HCT116 (cell line): ENCODE data around the gene EZH2. TPM values are rescaled to one million over a fixed set of nuclear protein-coding genes. Genes with fewer than 3 reads are reported as not detected.

Experiments
- ATAC-seq: fragments of 200-7000 bp; cut with Tn5 transposase; 2 replicates; pipeline ENCODE4 v1.9.1; 2020; ENCODE audit warnings: mild to moderate bottlenecking, moderate library complexity
- BruUV-seq: library from RNA; stranded (reverse); fragments of 400-500 nt; replicated peaks from 2 replicates; lab custom pipeline; 2021; lab: Mats Ljungman, UMichigan
- CTCF ChIA-PET: fragments of 300-600 bp; sonication (Branson Sonifier 250); formaldehyde crosslinking; loops from one replicate; lab custom pipeline; 2021; ENCODE audit warnings: antibody characterized with exemption; lab: Charles Lee
- POLR2A ChIA-PET: fragments of 300-600, 350-600 bp; sonication (Branson Sonifier 250); formaldehyde crosslinking; loops from one replicate; lab custom pipeline; 2021; ENCODE audit warnings: antibody characterized with exemption; lab: Charles Lee
- RAD21 ChIA-PET, 2 experiments: fragments of 300-600 bp; sonication (Branson Sonifier 250); formaldehyde crosslinking; loops; one replicate each; lab custom pipeline; 2023; ENCODE audit warnings: low total read pairs in 2 of 2; ENCODE audit not compliant: uncharacterized antibody in 2 of 2, unreplicated experiment in 2 of 2, low non-redundant PET in 1 of 2; lab: Charles Lee
- DNase-seq: peaks from one replicate; pipeline ENCODE4 v3.0.0-alpha.2; 2010; ENCODE audit warnings: low read depth, low spot score
- H2AFZ ChIP-seq: fragments of 200-600 bp; shearing (Covaris generic), sonication (generic); 2 replicates; pipeline ENCODE4 v1.6.1; 2017; ENCODE audit warnings: low read depth, mixed run types, mixed read lengths, antibody characterized with exemption, low read length; ENCODE audit not compliant: poor library complexity, severe bottlenecking
- H3K27ac ChIP-seq: 2 replicates; pipeline ENCODE4 v1.5.1; 2012; ENCODE audit warnings: low read depth, low read length
- H3K27me3 ChIP-seq: fragments of 200-600 bp; sonication (generic); 2 replicates; pipeline ENCODE4 v1.6.1; 2016; ENCODE audit warnings: mixed run types, low read length, mixed read lengths; ENCODE audit not compliant: insufficient read depth
- H3K36me3 ChIP-seq, 2 experiments: fragments of 200-500 bp in 1 of 2; fragments of 200-600 bp in 1 of 2; sonication (Bioruptor generic) in 1 of 2; sonication (generic) in 1 of 2; 2 replicates each; pipeline versions ENCODE4 v1.5.1 to v1.6.1; 2014 to 2016; ENCODE audit warnings: low read length in 2 of 2, inconsistent platforms in 1 of 2, mixed read lengths in 1 of 2, mixed run types in 1 of 2; ENCODE audit not compliant: insufficient read depth in 2 of 2, control insufficient read depth in 1 of 2
- H3K4me1 ChIP-seq, 2 experiments: fragments of 200-600 bp in 1 of 2; sonication (generic) in 1 of 2; 2 replicates each; pipeline versions ENCODE4 v1.5.1 to v1.6.1; 2012 to 2017; ENCODE audit warnings: low read length in 2 of 2, inconsistent platforms in 1 of 2, mild to moderate bottlenecking in 1 of 2, mixed read lengths in 1 of 2, mixed run types in 1 of 2, moderate library complexity in 1 of 2; ENCODE audit not compliant: insufficient read depth in 2 of 2, control insufficient read depth in 1 of 2
- H3K4me2 ChIP-seq: fragments of 200-600 bp; sonication (generic); 2 replicates; pipeline ENCODE4 v1.6.1; 2017; ENCODE audit warnings: mixed run types, low read length, mixed read lengths
- H3K4me3 ChIP-seq, 2 experiments: fragments of 200-600 bp in 1 of 2; sonication (generic) in 1 of 2; replicated peaks in 1 of 2; 2 replicates each; pipeline ENCODE4 v1.5.1; 2011 to 2016; ENCODE audit warnings: low read length in 2 of 2, control low read depth in 1 of 2, low read depth in 1 of 2, mild to moderate bottlenecking in 1 of 2, mixed read lengths in 1 of 2, mixed run types in 1 of 2
- H3K79me2 ChIP-seq: fragments of 200-600 bp; sonication (generic); 2 replicates; pipeline ENCODE4 v1.6.1; 2017; ENCODE audit warnings: mild to moderate bottlenecking, mixed run types, low read length, moderate library complexity, mixed read lengths; ENCODE audit not compliant: insufficient read depth
- H3K9ac ChIP-seq: fragments of 200-600 bp; sonication (generic); 2 replicates; pipeline ENCODE4 v1.6.1; 2016; ENCODE audit warnings: low read length, mixed read lengths
- H3K9me2 ChIP-seq: fragments of 200-600 bp; sonication (generic), shearing (Covaris generic); 2 replicates; pipeline ENCODE4 v1.6.1; 2017; ENCODE audit warnings: mixed run types, mild to moderate bottlenecking, moderate library complexity; ENCODE audit not compliant: insufficient read depth
- H3K9me3 ChIP-seq, 2 experiments: fragments of 200-500 bp in 1 of 2; fragments of 200-600 bp in 1 of 2; sonication (Bioruptor generic) in 1 of 2; sonication (generic) in 1 of 2; 2 replicates each; pipeline ENCODE4 v1.6.1; 2014 to 2017; ENCODE audit warnings: low read length in 2 of 2, mixed read lengths in 2 of 2, inconsistent platforms in 1 of 2, low read depth in 1 of 2, mild to moderate bottlenecking in 1 of 2, mixed run types in 1 of 2, moderate library complexity in 1 of 2; ENCODE audit not compliant: control insufficient read depth in 1 of 2, insufficient read depth in 1 of 2
- H4K20me1 ChIP-seq: fragments of 200-600 bp; sonication (generic), shearing (Covaris generic); 2 replicates; pipeline ENCODE4 v1.6.1; 2017; ENCODE audit warnings: mixed run types, mild to moderate bottlenecking, moderate library complexity; ENCODE audit not compliant: insufficient read depth
- CBX3 ChIP-seq: IDR thresholded peaks from 2 replicates; pipeline ENCODE4 v1.6.1; 2012; ENCODE audit warnings: low read depth
- CEBPB ChIP-seq: IDR thresholded peaks from 2 replicates; pipeline ENCODE4 v1.6.1; 2012; ENCODE audit warnings: low read depth
- CTCF ChIP-seq, 3 experiments: fragments of 200-600 bp in 1 of 3; sonication (generic) in 1 of 3; IDR thresholded peaks in 2 of 3; conservative IDR thresholded peaks in 1 of 3; 2 replicates each; pipeline ENCODE4 v1.5.1; 2012 to 2017; ENCODE audit warnings: low read depth in 2 of 3, low read length in 2 of 3, antibody characterized with exemption in 1 of 3, borderline replicate concordance in 1 of 3, control low read depth in 1 of 3, mild to moderate bottlenecking in 1 of 3, mixed read lengths in 1 of 3, mixed run types in 1 of 3, moderate library complexity in 1 of 3; ENCODE audit not compliant: insufficient read depth in 1 of 3
- EGR1 ChIP-seq: IDR thresholded peaks from 2 replicates; pipeline ENCODE4 v1.6.1; 2012; ENCODE audit warnings: low read depth
- ELF1 ChIP-seq: IDR thresholded peaks from 2 replicates; pipeline ENCODE4 v1.6.1; 2012; ENCODE audit warnings: low read depth, borderline replicate concordance
- EZH2 ChIP-seq: fragments of 200-600 bp; sonication (generic); IDR thresholded peaks from 2 replicates; pipeline ENCODE4 v1.6.1; 2017; ENCODE audit warnings: antibody characterized with exemption, mixed run types
- EZH2phosphoT487 ChIP-seq: fragments of 200-600 bp; IDR thresholded peaks from 2 replicates; pipeline ENCODE4 v1.6.1; 2018; ENCODE audit warnings: antibody characterized with exemption, borderline replicate concordance
- FOSL1 ChIP-seq: IDR thresholded peaks from 2 replicates; pipeline ENCODE4 v1.6.1; 2012; ENCODE audit warnings: low read depth
- JUND ChIP-seq: IDR thresholded peaks from 2 replicates; pipeline ENCODE4 v1.6.1; 2012
- MAX ChIP-seq: IDR thresholded peaks from 2 replicates; pipeline ENCODE4 v1.6.1; 2012
- POLR2A ChIP-seq: IDR thresholded peaks from 2 replicates; pipeline ENCODE4 v1.7.0; 2011; ENCODE audit warnings: borderline replicate concordance; ENCODE audit not compliant: insufficient read depth, insufficient read length; ENCODE audit errors: extremely low read depth
- POLR2AphosphoS5 ChIP-seq: IDR thresholded peaks from 2 replicates; pipeline ENCODE4 v1.6.1; 2011; ENCODE audit warnings: mild to moderate bottlenecking, low read depth, low read length, moderate library complexity
- RAD21 ChIP-seq: IDR thresholded peaks from 2 replicates; pipeline ENCODE4 v1.6.1; 2012; ENCODE audit warnings: low read depth, mild to moderate bottlenecking
- REST ChIP-seq: IDR thresholded peaks from 2 replicates; pipeline ENCODE4 v1.6.1; 2012; ENCODE audit warnings: low read depth
- SP1 ChIP-seq: IDR thresholded peaks from 2 replicates; pipeline ENCODE4 v1.6.1; 2012; ENCODE audit warnings: low read depth
- SRF ChIP-seq: IDR thresholded peaks from 2 replicates; pipeline ENCODE4 v1.6.1; 2012; ENCODE audit warnings: low read depth
- YY1 ChIP-seq: IDR thresholded peaks from 2 replicates; pipeline ENCODE4 v1.6.1; 2011; ENCODE audit warnings: low read length, low read depth, moderate library complexity, mild to moderate bottlenecking; ENCODE audit not compliant: insufficient replicate concordance; ENCODE audit errors: extremely low read depth
- ZBTB33 ChIP-seq: IDR thresholded peaks from 2 replicates; pipeline ENCODE4 v1.6.1; 2011; ENCODE audit warnings: mild to moderate bottlenecking, low read length, moderate library complexity; ENCODE audit not compliant: insufficient replicate concordance; ENCODE audit errors: extremely low read depth
- ZFX ChIP-seq: fragments of 450-650 bp; IDR thresholded peaks from 2 replicates; pipeline ENCODE4 v1.6.1; 2017
- ZNF274 ChIP-seq: fragments of 200-500 bp; sonication (Bioruptor generic); IDR thresholded peaks from 2 replicates; pipeline ENCODE4 v1.6.1; 2014; ENCODE audit warnings: mild to moderate bottlenecking, low read depth, low read length, inconsistent platforms
- intact Hi-C: fragments of 100-400 bp; cut with micrococcal nuclease; formaldehyde crosslinking; loops from 2 replicates; pipeline ENCODE4 v1.10.0; 2022
- total RNA-seq: library from RNA; stranded (reverse); gene quantifications from one replicate; pipeline ENCODE4 v1.2.1, GENCODE V29; 2021; ENCODE audit not compliant: unreplicated experiment

Gene EZH2
- total RNA-seq, 1 experiment from 2014 or later, result 55.2 TPM

- Histone ChIP-seq H3K79me2 (no peaks in the 10 kb centered on the region), H2AFZ (no peak overlapping the region), H3K36me3 (no peaks in the 10 kb centered on the region), H3K4me2 (no peak overlapping the region), H3K9ac (no peak overlapping the region), H3K4me3 (no peak overlapping the region), H3K27me3 (no peaks in the 10 kb centered on the region), H3K9me2 (no peaks in the 10 kb centered on the region), H4K20me1 (no peaks in the 10 kb centered on the region), H3K9me3 (no peaks in the 10 kb centered on the region), H3K27ac (no peak overlapping the region), H3K4me1 (no peaks in the 10 kb centered on the region)
- intact Hi-C loops, result no loop called here
- ChIA-PET RAD21 (no interaction called here), CTCF (no interaction called here), POLR2A (no interaction called here)
- ATAC-seq (no peak), DNase-seq (no peak)
- BruUV-seq, result no TSS peak
- TF ChIP-seq JUND, result no peak
- no peak for TF ChIP-seq ELF1
- TF ChIP-seq YY1, result no peak
- TF ChIP-seq POLR2A, result no peak
- TF ChIP-seq EZH2phosphoT487, result no peak
- TF ChIP-seq ZFX, result no peak
- no peak for TF ChIP-seq SP1
- no peak for TF ChIP-seq MAX
- TF ChIP-seq REST, result no peak
- TF ChIP-seq CTCF (IDR thresholded peaks at IDR 0.05 in 2 of 3, conservative IDR thresholded peaks at IDR 0.05 in 1 of 3; ENCODE audit: borderline replicate concordance in 1 of 3, insufficient read depth in 1 of 3, low read depth in 2 of 3, low read length in 2 of 3), result no peak
- TF ChIP-seq EGR1, result no peak
- no peak for TF ChIP-seq FOSL1
- no peak for TF ChIP-seq CEBPB
- TF ChIP-seq ZNF274, result no peak
- TF ChIP-seq EZH2, result no peak
- TF ChIP-seq ZBTB33, result no peak
- TF ChIP-seq CBX3, result no peak
- no peak for TF ChIP-seq POLR2AphosphoS5
- no peak for TF ChIP-seq RAD21
- no peak for TF ChIP-seq SRF
Measured at GRCh38 chr7:148901178-148901577, 17.1 kb upstream of the EZH2 start.
